ENCODE data around the gene PAK4.

The PAK4 gene

GRCh38 chr19:39166571-39167391 lies 41.2 kb downstream of the PAK4 start:
- no peak overlapping the region for H3K4me3 Mint-ChIP-seq
- peaks cover 15% of the 10 kb centered on the region for H3K36me3 Mint-ChIP-seq
- ATAC-seq (ENCODE audit: low read depth): no peak
- H3K4me1 Mint-ChIP-seq: peaks cover 4% of the 10 kb centered on the region
- H3K27me3 Mint-ChIP-seq: no peaks in the 10 kb centered on the region
- H3K27ac Mint-ChIP-seq: no peak overlapping the region
- no peaks in the 10 kb centered on the region for H3K9me3 Mint-ChIP-seq
- DNase-seq (ENCODE audit: low spot score in 2 of 2): no peak

- H3K4me3 Mint-ChIP-seq: no peak overlapping the region
- no peaks in the 10 kb centered on the region for H3K9me3 Mint-ChIP-seq
- peaks cover 2% of the 10 kb centered on the region for H3K4me1 Mint-ChIP-seq
- no peak overlapping the region for H3K27ac Mint-ChIP-seq
- DNase-seq (ENCODE audit: low spot score in 2 of 2) (no peak), ATAC-seq (ENCODE audit: low read depth) (no peak)
- H3K27me3 Mint-ChIP-seq: no peaks in the 10 kb centered on the region
- H3K36me3 Mint-ChIP-seq: peaks cover 13% of the 10 kb centered on the region
These were observed 42.1 kb downstream of the PAK4 start for GRCh38 chr19:39167461-39168257.

GRCh38 chr19:39168258-39169142 lies 42.9 kb downstream of the PAK4 start:
- no peak overlapping the region for H3K4me3 Mint-ChIP-seq
- H3K9me3 Mint-ChIP-seq: no peaks in the 10 kb centered on the region
- no peaks in the 10 kb centered on the region for H3K4me1 Mint-ChIP-seq
- peaks cover 14% of the 10 kb centered on the region for H3K36me3 Mint-ChIP-seq
- no peak overlapping the region for H3K27ac Mint-ChIP-seq
- DNase-seq (ENCODE audit: low spot score in 2 of 2) (no peak), ATAC-seq (ENCODE audit: low read depth) (no peak)
- H3K27me3 Mint-ChIP-seq: no peaks in the 10 kb centered on the region

GRCh38 chr19:39169143-39169810 lies 43.7 kb downstream of the PAK4 start:
- no peak overlapping the region for H3K4me3 Mint-ChIP-seq
- ATAC-seq (ENCODE audit: low read depth) (no peak), DNase-seq (ENCODE audit: low spot score in 2 of 2) (no peak)
- H3K36me3 Mint-ChIP-seq: peaks cover 18% of the 10 kb centered on the region
- no peak overlapping the region for H3K27ac Mint-ChIP-seq
- H3K9me3 Mint-ChIP-seq: no peaks in the 10 kb centered on the region
- no peaks in the 10 kb centered on the region for H3K4me1 Mint-ChIP-seq
- H3K27me3 Mint-ChIP-seq: no peaks in the 10 kb centered on the region

- DNase-seq (ENCODE audit: low spot score in 2 of 2): no peak
- Mint-ChIP-seq H3K4me3 (no peak overlapping the region), H3K4me1 (no peaks in the 10 kb centered on the region), H3K27me3 (no peaks in the 10 kb centered on the region), H3K9me3 (no peaks in the 10 kb centered on the region), H3K27ac (no peak overlapping the region), H3K36me3 (peaks cover 20% of the 10 kb centered on the region)
- ATAC-seq (ENCODE audit: low read depth): no peak
These were observed 45.0 kb downstream of the PAK4 start for GRCh38 chr19:39170386-39171231.

GRCh38 chr19:39171479-39172465 lies 46.2 kb downstream of the PAK4 start:
- no peaks in the 10 kb centered on the region for H3K4me1 Mint-ChIP-seq
- H3K27ac Mint-ChIP-seq: no peak overlapping the region

GRCh38 chr19:39172700-39173501 lies 47.3 kb downstream of the PAK4 start:
- no peak for ATAC-seq (ENCODE audit: low read depth)
- no peaks in the 10 kb centered on the region for H3K27me3 Mint-ChIP-seq
- H3K27ac Mint-ChIP-seq: no peak overlapping the region
- H3K4me3 Mint-ChIP-seq: no peak overlapping the region
- peaks cover 21% of the 10 kb centered on the region for H3K36me3 Mint-ChIP-seq
- no peaks in the 10 kb centered on the region for H3K4me1 Mint-ChIP-seq
- no peaks in the 10 kb centered on the region for H3K9me3 Mint-ChIP-seq
- no peak for DNase-seq (ENCODE audit: low spot score in 2 of 2)

More at GRCh38 chr19:39171479-39172465, 46.2 kb downstream of the PAK4 start:
- no peaks in the 10 kb centered on the region for H3K9me3 Mint-ChIP-seq
- peaks cover 20% of the 10 kb centered on the region for H3K36me3 Mint-ChIP-seq
- DNase-seq (ENCODE audit: low spot score in 2 of 2) (no peak), ATAC-seq (ENCODE audit: low read depth) (no peak)
- no peak overlapping the region for H3K4me3 Mint-ChIP-seq
- H3K27me3 Mint-ChIP-seq: no peaks in the 10 kb centered on the region

GRCh38 chr19:39173502-39173991 lies 48.0 kb downstream of the PAK4 start:
- Mint-ChIP-seq H3K9me3 (no peaks in the 10 kb centered on the region), H3K4me3 (no peak overlapping the region), H3K27ac (no peak overlapping the region), H3K4me1 (no peaks in the 10 kb centered on the region), H3K36me3 (peaks cover 26% of the 10 kb centered on the region), H3K27me3 (no peaks in the 10 kb centered on the region)
- ATAC-seq (ENCODE audit: low read depth) (no peak), DNase-seq (ENCODE audit: low spot score in 2 of 2) (no peak)

- H3K9me3 Mint-ChIP-seq: no peaks in the 10 kb centered on the region
- H3K4me1 Mint-ChIP-seq: no peaks in the 10 kb centered on the region
- ATAC-seq (ENCODE audit: low read depth) (no peak), DNase-seq (ENCODE audit: low spot score in 2 of 2) (no peak)
- no peak overlapping the region for H3K27ac Mint-ChIP-seq
- no peak overlapping the region for H3K4me3 Mint-ChIP-seq
- peaks cover 26% of the 10 kb centered on the region for H3K36me3 Mint-ChIP-seq
- no peaks in the 10 kb centered on the region for H3K27me3 Mint-ChIP-seq
These were observed 48.6 kb downstream of the PAK4 start for GRCh38 chr19:39174142-39174541.

- no peak overlapping the region for H3K27ac Mint-ChIP-seq
These were observed 49.3 kb downstream of the PAK4 start for GRCh38 chr19:39174558-39175544.

More at GRCh38 chr19:39174558-39175544, 49.3 kb downstream of the PAK4 start:
- Mint-ChIP-seq H3K4me3 (no peak overlapping the region), H3K9me3 (no peaks in the 10 kb centered on the region), H3K36me3 (peaks cover 22% of the 10 kb centered on the region), H3K27me3 (no peaks in the 10 kb centered on the region), H3K4me1 (no peaks in the 10 kb centered on the region)
- DNase-seq (ENCODE audit: low spot score in 2 of 2) (no peak), ATAC-seq (ENCODE audit: low read depth) (no peak)
